Right cardiac atrium (tissue), 5 donors: ENCODE data around the gene MXRA8. TPM values are rescaled to one million over a fixed set of nuclear protein-coding genes. Genes with fewer than 3 reads are reported as not detected.
"Not testable (repeated sequence)": the region's sequence is repeated elsewhere in the genome, so short reads cannot be mapped to it uniquely, and the experiment has no call there.

ENCODE experiments used
- ATAC-seq, 2 donors: fragments of 200-7000 bp; cut with Tn5 transposase; one replicate each; pipeline versions ENCODE4 v1.8.0 to v1.9.1; 2020; ENCODE audit warnings: moderate library complexity in 2 of 2, mild to moderate bottlenecking in 1 of 2
- DNase-seq, 3 donors: peaks; one replicate each; pipeline ENCODE4 v3.0.0-alpha.2; 2020
- H3K27ac ChIP-seq: one replicate; pipeline ENCODE4 v1.5.1; 2013; ENCODE audit warnings: mild to moderate bottlenecking, low read length, control low read depth, moderate library complexity
- H3K27me3 ChIP-seq: one replicate; pipeline ENCODE4 v1.6.1; 2013; ENCODE audit not compliant: control insufficient read depth, insufficient read depth
- H3K4me1 ChIP-seq: one replicate; pipeline ENCODE4 v1.6.1; 2013; ENCODE audit warnings: low read length; ENCODE audit not compliant: control insufficient read depth, insufficient read depth
- H3K4me3 ChIP-seq: one replicate; pipeline ENCODE4 v1.5.1; 2013; ENCODE audit warnings: low read length, control low read depth
- H3K9me3 ChIP-seq: one replicate; pipeline ENCODE4 v1.6.1; 2013; ENCODE audit warnings: low read length; ENCODE audit not compliant: control insufficient read depth
- WGBS: extraction: QIAGEN DNeasy Blood & Tissue Kit; methylation state at CpG from one replicate; pipeline ENCODE4 v1.1.7; 2013; 5-methylcytosine and 5-hydroxymethylcytosine counted together
- intact Hi-C, 4 donors: fragments of 100-400 bp; cut with DNase I; formaldehyde crosslinking; loops; one replicate each; pipeline versions ENCODE4 v1.11.0 to v1.14.0; 2022 to 2023
- polyA plus RNA-seq: library from polyadenylated mRNA; stranded (reverse); fragments of 200-250 nt; gene quantifications from one replicate; pipeline ENCODE4 v1.2.3, GENCODE V29; 2013
- total RNA-seq, 4 donors: library from RNA; stranded (reverse); fragmentation: NEBNext Ultra II Directional; extraction: Animal tissue kit (Norgen Biotek cat#: 25700); gene quantifications; one replicate each; pipeline ENCODE4 v1.2.1, GENCODE V29; 2021
- donor health status: healthy with polysubstance abuse.
- donor health status: DM: no; HTN: yes; CAD: no.
- donor health status: DM: no; HTN: no; CAD: no.
- donor health status: DM: no; HTN: yes; CAD: no; lungs with severe emphysema.
- donor health status: DM: yes; HTN: yes; CAD: no.

Gene MXRA8
- total and polyA plus RNA-seq, 5 donors: 21.9 to 39.5 (median 37.4) TPM

GRCh38 chr1:1390675-1391074 is 32.3 kb upstream of the MXRA8 start:
- H3K4me1 ChIP-seq: no peaks in the 10 kb centered on the region
- intact Hi-C loops: no loop called here
- no peaks in the 10 kb centered on the region for H3K27me3 ChIP-seq
- 66% methylated on average over 12 of the region's 12 CpGs for WGBS
- no peaks in the 10 kb centered on the region for H3K9me3 ChIP-seq
- no peak overlapping the region for H3K4me3 ChIP-seq
- no peak for ATAC-seq
- DNase-seq: peak in 2 of 3 donors; percentile 21 to 25
- H3K27ac ChIP-seq: no peak overlapping the region

GRCh38 chr1:1388078-1388472 is 29.7 kb upstream of the MXRA8 start:
- peak in 2 of 3 donors; percentile 21 to 22 for DNase-seq
- WGBS: 94% methylated on average over 16 of the region's 16 CpGs
- ATAC-seq: no peak
- H3K9me3 ChIP-seq: no peaks in the 10 kb centered on the region
- intact Hi-C loops: no loop called here
- H3K27ac ChIP-seq: no peak overlapping the region
- H3K27me3 ChIP-seq: no peaks in the 10 kb centered on the region
- H3K4me1 ChIP-seq: no peaks in the 10 kb centered on the region
- H3K4me3 ChIP-seq: no peak overlapping the region

GRCh38 chr1:1387098-1388077 is 29.0 kb upstream of the MXRA8 start:
- ATAC-seq (no peak), DNase-seq (peak in 2 of 3 donors; percentile 46 to 62)
- H3K4me1 ChIP-seq: no peaks in the 10 kb centered on the region
- H3K27ac ChIP-seq: no peak overlapping the region
- no peaks in the 10 kb centered on the region for H3K9me3 ChIP-seq
- 95% methylated on average over 50 of the region's 50 CpGs for WGBS
- H3K4me3 ChIP-seq: no peak overlapping the region
- intact Hi-C loops: no loop called here
- H3K27me3 ChIP-seq: no peaks in the 10 kb centered on the region

GRCh38 chr1:1385931-1386330 is 27.6 kb upstream of the MXRA8 start:
- Histone ChIP-seq H3K27ac (no peak overlapping the region), H3K9me3 (no peaks in the 10 kb centered on the region), H3K4me3 (no peak overlapping the region), H3K4me1 (no peaks in the 10 kb centered on the region), H3K27me3 (no peaks in the 10 kb centered on the region)
- intact Hi-C loops: no loop called here
- 89% methylated on average over 8 of the region's 8 CpGs for whole genome bisulfite sequencing
- peak in 2 of 3 donors; percentile 9 to 34 for DNase-seq
- ATAC-seq: no peak

GRCh38 chr1:1385339-1385738 is 27.0 kb upstream of the MXRA8 start:
- not testable (repeated sequence) for H3K4me1 ChIP-seq

GRCh38 chr1:1381294-1381693 is 22.9 kb upstream of the MXRA8 start:
- intact Hi-C loops: no loop called here
- peak in 1 of 3 donors; percentile 43 for DNase-seq
- Histone ChIP-seq H3K9me3 (no peaks in the 10 kb centered on the region), H3K4me3 (no peak overlapping the region), H3K27me3 (no peaks in the 10 kb centered on the region), H3K27ac (no peak overlapping the region), H3K4me1 (no peaks in the 10 kb centered on the region)
- ATAC-seq: peak; percentile 4 to 6
- 78% methylated on average over 8 of the region's 8 CpGs for WGBS

More at GRCh38 chr1:1385339-1385738, 27.0 kb upstream of the MXRA8 start:
- 94% methylated on average over 29 of the region's 29 CpGs for WGBS
- H3K27me3 ChIP-seq, ATAC-seq, H3K27ac ChIP-seq, H3K4me3 ChIP-seq, intact Hi-C loops, H3K9me3 ChIP-seq: not testable (repeated sequence)
- peak in 2 of 3 donors; percentile 22 to 26 for DNase-seq

GRCh38 chr1:1380860-1381259 is 22.5 kb upstream of the MXRA8 start:
- peak in 1 of 3 donors; percentile 37 for DNase-seq
- Histone ChIP-seq H3K27me3 (no peaks in the 10 kb centered on the region), H3K4me1 (no peaks in the 10 kb centered on the region), H3K27ac (no peak overlapping the region), H3K4me3 (no peak overlapping the region), H3K9me3 (no peaks in the 10 kb centered on the region)
- peak in 1 of 2 donors; percentile 15 for ATAC-seq
- WGBS: 93% methylated on average over 16 of the region's 16 CpGs
- intact Hi-C loops: no loop called here

- intact Hi-C loops: no loop called here
- Histone ChIP-seq H3K27me3 (no peaks in the 10 kb centered on the region), H3K27ac (no peak overlapping the region), H3K4me1 (no peaks in the 10 kb centered on the region), H3K9me3 (no peaks in the 10 kb centered on the region), H3K4me3 (no peak overlapping the region)
- DNase-seq (peak in 2 of 3 donors; percentile 12 to 34), ATAC-seq (no peak)
- 95% methylated on average over 16 of the region's 16 CpGs for WGBS
Measured at GRCh38 chr1:1377540-1378205, 19.3 kb upstream of the MXRA8 start.

GRCh38 chr1:1376551-1377226 is 18.3 kb upstream of the MXRA8 start:
- ATAC-seq: no peak
- Histone ChIP-seq H3K4me3 (no peak overlapping the region), H3K27me3 (no peaks in the 10 kb centered on the region), H3K27ac (no peak overlapping the region), H3K4me1 (peaks cover 2% of the 10 kb centered on the region), H3K9me3 (no peaks in the 10 kb centered on the region)
- intact Hi-C loops: no loop called here
- WGBS: 92% methylated on average over 10 of the region's 10 CpGs
- DNase-seq: peak in 2 of 3 donors; percentile 47 to 54

- Histone ChIP-seq H3K9me3 (no peaks in the 10 kb centered on the region), H3K27ac (peak within 1 kb of the TSS; percentile 84), H3K27me3 (no peaks in the 10 kb centered on the region), H3K4me1 (peaks cover 2% of the 10 kb centered on the region), H3K4me3 (peak within 1 kb of the TSS; percentile 77)
- peak; percentile 95 to 97 for ATAC-seq
- DNase-seq: peak; percentile 99
- intact Hi-C loops: no loop called here
- under 1% methylated on average over 85 of the region's 85 CpGs for WGBS
Measured at GRCh38 chr1:1374929-1375662, 16.7 kb upstream of the MXRA8 start, which contains the start of gene AURKAIP1. TSS of gene AURKAIP1 (minus strand) at chr1:1375207. CDS start at chr1:1374756, 451 bp downstream.
